GM12878 (cell line): Measurements from ENCODE around the gene ALX4. TPM values are rescaled to one million over a fixed set of nuclear protein-coding genes. Genes with fewer than 3 reads are reported as not detected.

Experiments used
- ATAC-seq: fragments of 200-7000 bp; cut with Tn5 transposase; 3 replicates; pipeline ENCODE4 v1.9.1; 2020; ENCODE audit warnings: mild to moderate bottlenecking, moderate library complexity
- BruUV-seq: library from RNA; stranded (reverse); fragments of 400-500 nt; replicated peaks from 2 replicates; lab custom pipeline; 2021; lab: Mats Ljungman, UMichigan
- CTCF ChIA-PET: fragments of 300-600 bp; sonication (Branson Sonifier 250); formaldehyde crosslinking; extraction: SDS; loops from one replicate; lab custom pipeline; 2021; ENCODE audit warnings: inconsistent platforms; lab: Yijun Ruan, JAX
- POLR2A ChIA-PET: fragments of 350-600 bp; formaldehyde crosslinking; extraction: SDS; loops from one replicate; lab custom pipeline; 2021; ENCODE audit warnings: inconsistent platforms; lab: Charles Lee
- RAD21 ChIA-PET: fragments of 300-600 bp; sonication (Branson Sonifier 250); formaldehyde crosslinking; loops from one replicate; lab custom pipeline; 2023; ENCODE audit warnings: antibody characterized with exemption; ENCODE audit not compliant: unreplicated experiment; lab: Charles Lee
- SMC1A ChIA-PET: fragments of 300-600 bp; sonication (Branson Sonifier 250); formaldehyde crosslinking; loops from one replicate; lab custom pipeline; 2023; ENCODE audit not compliant: unreplicated experiment, uncharacterized antibody; lab: Charles Lee
- DNase-seq: peaks from one replicate; pipeline ENCODE4 v3.0.0-alpha.2; 2011; ENCODE audit warnings: low read depth, low spot score
- FAIRE-seq: peaks from 3 replicates; lab custom pipeline; 2011; peaks lifted over from hg19 to GRCh38; lab: Jason Lieb, UNC
- H2AFZ ChIP-seq: 2 replicates; pipeline ENCODE4 v1.6.0; 2011; ENCODE audit warnings: low read depth, low read length, control low read depth; ENCODE audit not compliant: control insufficient read depth
- H3K27ac ChIP-seq: 2 replicates; pipeline ENCODE4 v1.5.1; 2011; ENCODE audit warnings: control low read depth; ENCODE audit not compliant: control insufficient read depth, insufficient read depth
- H3K27me3 ChIP-seq, 2 experiments: replicated peaks in 1 of 2; 2 replicates each; pipeline versions ENCODE4 v1.6.0 to v1.6.1; 2011; ENCODE audit warnings: low read length in 1 of 2; ENCODE audit not compliant: control insufficient read depth in 2 of 2, insufficient read depth in 2 of 2
- H3K36me3 ChIP-seq, 2 experiments: 2 replicates each; pipeline ENCODE4 v1.5.1; 2011; ENCODE audit warnings: low read length in 1 of 2; ENCODE audit not compliant: control insufficient read depth in 2 of 2, insufficient read depth in 2 of 2
- H3K4me1 ChIP-seq: 2 replicates; pipeline ENCODE4 v1.6.1; 2011; ENCODE audit warnings: mild to moderate bottlenecking, low read length, moderate library complexity, mixed read lengths; ENCODE audit not compliant: control insufficient read depth, insufficient read depth
- H3K4me2 ChIP-seq: 2 replicates; pipeline ENCODE4 v1.6.0; 2011; ENCODE audit warnings: control low read depth; ENCODE audit not compliant: control insufficient read depth, insufficient read depth
- H3K4me3 ChIP-seq: fragments of 200-600 bp; sonication (generic); 2 replicates; pipeline ENCODE4 v1.5.1; 2016
- H3K79me2 ChIP-seq: 2 replicates; pipeline ENCODE4 v1.6.0; 2011; ENCODE audit warnings: low read length; ENCODE audit not compliant: control insufficient read depth, insufficient read depth
- H3K9ac ChIP-seq: 2 replicates; pipeline ENCODE4 v1.8.0; 2011; ENCODE audit warnings: low read length, control low read depth, mixed read lengths; ENCODE audit not compliant: control insufficient read depth, insufficient read depth
- H3K9me3 ChIP-seq: replicated peaks from 3 replicates; pipeline ENCODE4 v1.5.1; 2011; ENCODE audit warnings: mild to moderate bottlenecking, low read length; ENCODE audit not compliant: control insufficient read depth, insufficient read depth
- H4K20me1 ChIP-seq: 2 replicates; pipeline ENCODE4 v1.6.0; 2011; ENCODE audit not compliant: control insufficient read depth, insufficient read depth
- ATF3 ChIP-seq: IDR thresholded peaks from 2 replicates; pipeline ENCODE4 v1.6.1; 2011; ENCODE audit warnings: low read depth, mild to moderate bottlenecking, low read length, moderate library complexity, borderline replicate concordance; ENCODE audit errors: extremely low read depth
- BCL3 ChIP-seq: IDR thresholded peaks from 2 replicates; pipeline ENCODE4 v1.6.1; 2011; ENCODE audit warnings: borderline replicate concordance, low read depth, mild to moderate bottlenecking, moderate library complexity, low read length; ENCODE audit not compliant: insufficient read depth, poor library complexity, severe bottlenecking
- CREM ChIP-seq: IDR thresholded peaks from 2 replicates; pipeline ENCODE4 v1.6.1; 2014; ENCODE audit warnings: antibody characterized with exemption, low read depth
- CTCF ChIP-seq, 3 experiments: IDR thresholded peaks in 2 of 3; conservative IDR thresholded peaks in 1 of 3; 2 replicates each; pipeline ENCODE4 v1.5.1; 2011; ENCODE audit warnings: low read depth in 3 of 3, low read length in 3 of 3, mild to moderate bottlenecking in 3 of 3, control low read depth in 2 of 3, moderate library complexity in 2 of 3, inconsistent platforms in 1 of 3, mixed read lengths in 1 of 3; ENCODE audit not compliant: control insufficient read depth in 2 of 3, insufficient read depth in 1 of 3; ENCODE audit errors: extremely low read depth in 1 of 3
- E4F1 ChIP-seq: fragments of 450-650 bp; IDR thresholded peaks from 2 replicates; pipeline ENCODE4 v1.6.1; 2018; ENCODE audit warnings: borderline replicate concordance, mild to moderate bottlenecking; ENCODE audit not compliant: partially characterized antibody
- GABPA ChIP-seq: IDR thresholded peaks from 2 replicates; pipeline ENCODE4 v1.6.1; 2014; ENCODE audit warnings: antibody characterized with exemption, low read depth, mild to moderate bottlenecking, inconsistent platforms
- MXI1 ChIP-seq: fragments of 150-350 bp; IDR thresholded peaks from 2 replicates; pipeline ENCODE4 v1.6.1; 2011; ENCODE audit warnings: low read depth, mild to moderate bottlenecking, inconsistent platforms, low read length, improper control_type of control experiment
- NBN ChIP-seq: fragments of 450-650 bp; IDR thresholded peaks from 2 replicates; pipeline ENCODE4 v1.6.1; 2016
- NFYA ChIP-seq: IDR thresholded peaks from 2 replicates; pipeline ENCODE4 v1.6.1; 2011; ENCODE audit warnings: low read depth, mild to moderate bottlenecking, low read length, improper control_type of control experiment, borderline replicate concordance
- RB1 ChIP-seq: fragments of 450-650 bp; formaldehyde crosslinking; IDR thresholded peaks from 2 replicates; pipeline ENCODE4 v1.6.1; 2017; ENCODE audit warnings: mild to moderate bottlenecking, borderline replicate concordance
- SIX5 ChIP-seq: IDR thresholded peaks from 2 replicates; pipeline ENCODE4 v1.6.1; 2011; ENCODE audit warnings: mild to moderate bottlenecking, low read depth, low read length, moderate library complexity; ENCODE audit not compliant: severe bottlenecking
- SREBF2 ChIP-seq: IDR thresholded peaks from 2 replicates; pipeline ENCODE4 v1.6.1; 2012; ENCODE audit warnings: mild to moderate bottlenecking, low read length
- WGBS: methylation state at CpG from one replicate; pipeline ENCODE4 v1.1.6; 2016; ENCODE audit warnings: low lambda C conversion rate; ENCODE audit not compliant: insufficient replicate concordance, insufficient coverage; ENCODE audit errors: missing lambda C conversion rate; 5-methylcytosine and 5-hydroxymethylcytosine counted together
- in situ Hi-C: fragments of 300-500 bp; cut with MboI; formaldehyde crosslinking; loops from 9 replicates; pipeline ENCODE4 v1.14.3; 2018; ENCODE audit warnings: mixed read lengths
- intact Hi-C: fragments of 100-400 bp; cut with micrococcal nuclease; formaldehyde crosslinking; loops from one replicate; pipeline ENCODE4 v1.14.2; 2022; ENCODE audit not compliant: unreplicated experiment
- polyA plus RNA-seq, 11 experiments: library from polyadenylated mRNA; depleted of rRNA in 4 of 11; unstranded in 6 of 11; stranded (reverse) in 5 of 11; fragments of >200 nt; fragmentation: Nextera tagmentation in 4 of 11; fragmentation: Illumina TruSeq in 1 of 11; extraction: Ambion mirVana in 4 of 11; extraction: Trizol in 1 of 11; gene quantifications; 1 replicate in 1 of 11; 2 replicates in 10 of 11; pipeline versions ENCODE4 v1.2.1 to v1.2.3, GENCODE V29; 2011 to 2016; ENCODE audit warnings: inconsistent platforms in 2 of 11, missing spikeins in 2 of 11, low read depth in 1 of 11
- total RNA-seq, 4 experiments: library from RNA; depleted of rRNA in 3 of 4; stranded (reverse); fragments of >200 nt in 3 of 4; fragmentation: Illumina TruSeq in 1 of 4; extraction: Trizol in 1 of 4; gene quantifications; 2 replicates each; pipeline versions ENCODE4 v1.2.1 to v1.2.3, GENCODE V29; 2013 to 2021

The ALX4 gene
- total and polyA plus RNA-seq, 10 of the 15 experiments (the other 5 are each of a cell fraction or from before 2014, with no cell fraction given) = not detected

- no peak overlapping the region for H3K9ac ChIP-seq
- no peak for ATAC-seq
- no peaks in the 10 kb centered on the region for H3K36me3 ChIP-seq
- SMC1A ChIA-PET = no interaction called here
- H3K4me2 ChIP-seq = no peak overlapping the region; the same call in 1 of the 2 replicates
- RAD21 ChIA-PET = no interaction called here
- H3K4me3 ChIP-seq = no peak overlapping the region
- no TSS peak for BruUV-seq
- intact Hi-C loops = no loop called here
- 34% methylated on average over 7 of the region's 7 CpGs for WGBS
- no peaks in the 10 kb centered on the region for H3K79me2 ChIP-seq
- no peak overlapping the region for H3K27ac ChIP-seq
- CTCF ChIA-PET = no interaction called here
- DNase-seq = no peak
- H2AFZ ChIP-seq = no peak overlapping the region
- no peak for FAIRE-seq
- H3K4me1 ChIP-seq = peaks cover 15% of the 10 kb centered on the region
- in situ Hi-C loops = no loop called here
- H3K9me3 ChIP-seq = no peaks in the 10 kb centered on the region
- no peaks in the 10 kb centered on the region for H4K20me1 ChIP-seq
- POLR2A ChIA-PET = no interaction called here
- no peaks in the 10 kb centered on the region; a peak in 1 of 4 replicates for H3K27me3 ChIP-seq
- TF ChIP-seq RB1 (no peak), MXI1 (no peak), GABPA (no peak), BCL3 (no peak), CREM (no peak), SREBF2 (no peak), CTCF (IDR thresholded peaks at IDR 0.05 in 2 of 3, conservative IDR thresholded peaks at IDR 0.05 in 1 of 3; ENCODE audit: control insufficient read depth in 2 of 3, extremely low read depth in 1 of 3, insufficient read depth in 1 of 3, low read depth in 3 of 3, low read length in 3 of 3) (no peak), ATF3 (no peak), NBN (no peak), NFYA (no peak), SIX5 (no peak), E4F1 (no peak)
Measured at GRCh38 chr11:44351898-44352498, 42.1 kb upstream of the ALX4 start.
